Upper lobe of left lung (tissue), 4 donors: ENCODE data around the gene ATP2B1.

Experiments
- EP300 ChIP-seq, 4 donors: sonication (generic); formaldehyde crosslinking; IDR thresholded peaks; one replicate each; pipeline ENCODE4 v1.5.1; 2017; ENCODE audit warnings: antibody characterized with exemption in 4 of 4, control low read depth in 2 of 4
- POLR2A ChIP-seq, 4 donors: fragments of 450-650 bp; IDR thresholded peaks; one replicate each; pipeline ENCODE4 v1.5.1; 2016 to 2017; ENCODE audit warnings: antibody characterized with exemption in 4 of 4, mild to moderate bottlenecking in 2 of 4
- POLR2AphosphoS5 ChIP-seq, 2 donors: sonication (generic); formaldehyde crosslinking; IDR thresholded peaks; one replicate each; pipeline ENCODE4 v1.5.1; 2017; ENCODE audit warnings: antibody characterized with exemption in 2 of 2
- TF ChIP-seq, protein P1 (sequence below), 6 experiments: fragments of 450-650 bp in 4 of 6; fragments of 200-600 bp in 2 of 6; sonication (generic) in 2 of 6; IDR thresholded peaks; one replicate each; pipeline ENCODE4 v1.5.1; 2016 to 2019; ENCODE audit warnings: antibody characterized with exemption in 6 of 6

GRCh38 chr12:89621521-89621920, 87.1 kb downstream of the ATP2B1 start:
- TF ChIP-seq, protein P1, sequence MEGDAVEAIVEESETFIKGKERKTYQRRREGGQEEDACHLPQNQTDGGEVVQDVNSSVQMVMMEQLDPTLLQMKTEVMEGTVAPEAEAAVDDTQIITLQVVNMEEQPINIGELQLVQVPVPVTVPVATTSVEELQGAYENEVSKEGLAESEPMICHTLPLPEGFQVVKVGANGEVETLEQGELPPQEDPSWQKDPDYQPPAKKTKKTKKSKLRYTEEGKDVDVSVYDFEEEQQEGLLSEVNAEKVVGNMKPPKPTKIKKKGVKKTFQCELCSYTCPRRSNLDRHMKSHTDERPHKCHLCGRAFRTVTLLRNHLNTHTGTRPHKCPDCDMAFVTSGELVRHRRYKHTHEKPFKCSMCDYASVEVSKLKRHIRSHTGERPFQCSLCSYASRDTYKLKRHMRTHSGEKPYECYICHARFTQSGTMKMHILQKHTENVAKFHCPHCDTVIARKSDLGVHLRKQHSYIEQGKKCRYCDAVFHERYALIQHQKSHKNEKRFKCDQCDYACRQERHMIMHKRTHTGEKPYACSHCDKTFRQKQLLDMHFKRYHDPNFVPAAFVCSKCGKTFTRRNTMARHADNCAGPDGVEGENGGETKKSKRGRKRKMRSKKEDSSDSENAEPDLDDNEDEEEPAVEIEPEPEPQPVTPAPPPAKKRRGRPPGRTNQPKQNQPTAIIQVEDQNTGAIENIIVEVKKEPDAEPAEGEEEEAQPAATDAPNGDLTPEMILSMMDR (IDR thresholded peaks at IDR 0.05), result no peak
- TF ChIP-seq POLR2A (IDR thresholded peaks at IDR 0.05), result no peak
- no peak for TF ChIP-seq POLR2AphosphoS5 (IDR thresholded peaks at IDR 0.05)
- TF ChIP-seq EP300 (IDR thresholded peaks at IDR 0.05), result no peak
